Loucy (cell line): Measurements from ENCODE around the gene CHST5.
"Not testable (repeated sequence)": the region's sequence is repeated elsewhere in the genome, so short reads cannot be mapped to it uniquely, and the experiment has no call there.

Experiments used
- H2AFZ ChIP-seq: fragments of 200-600 bp; sonication (generic); 2 replicates; pipeline ENCODE4 v1.6.0; 2016; ENCODE audit warnings: antibody characterized with exemption, mild to moderate bottlenecking, low read length, moderate library complexity
- H3F3A ChIP-seq: fragments of 200-600 bp; 2 replicates; pipeline ENCODE4 v1.6.0; 2016; ENCODE audit warnings: antibody characterized with exemption, low read depth, mild to moderate bottlenecking
- H3K27me3 ChIP-seq: fragments of 200-600 bp; sonication (generic); 2 replicates; pipeline ENCODE4 v1.6.1; 2014; ENCODE audit warnings: low read length, mild to moderate bottlenecking; ENCODE audit not compliant: insufficient read depth, poor library complexity, severe bottlenecking
- H3K36me3 ChIP-seq: fragments of 200-600 bp; sonication (generic); 2 replicates; pipeline ENCODE4 v1.6.1; 2016; ENCODE audit warnings: low read length; ENCODE audit not compliant: insufficient read depth
- H3K4me1 ChIP-seq: fragments of 200-600 bp; sonication (generic); 2 replicates; pipeline ENCODE4 v1.5.1; 2014; ENCODE audit warnings: low read length, mild to moderate bottlenecking; ENCODE audit not compliant: insufficient read depth, poor library complexity, severe bottlenecking
- H3K4me2 ChIP-seq: fragments of 200-600 bp; sonication (generic); 2 replicates; pipeline ENCODE4 v1.6.0; 2014; ENCODE audit warnings: antibody characterized with exemption, low read length, low read depth, mild to moderate bottlenecking; ENCODE audit not compliant: poor library complexity, severe bottlenecking
- H3K4me3 ChIP-seq: fragments of 200-600 bp; sonication (generic); 2 replicates; pipeline ENCODE4 v1.5.1; 2014; ENCODE audit warnings: low read length, mild to moderate bottlenecking, mixed read lengths; ENCODE audit not compliant: poor library complexity, severe bottlenecking
- H3K79me2 ChIP-seq: fragments of 200-600 bp; sonication (generic); 2 replicates; pipeline ENCODE4 v1.6.1; 2014; ENCODE audit warnings: low read length; ENCODE audit not compliant: insufficient read depth
- H3K9ac ChIP-seq: fragments of 200-600 bp; sonication (generic); 2 replicates; pipeline ENCODE4 v1.6.0; 2014; ENCODE audit warnings: mild to moderate bottlenecking, low read depth, low read length, moderate library complexity; ENCODE audit not compliant: poor library complexity, severe bottlenecking
- H3K9me2 ChIP-seq: fragments of 200-600 bp; sonication (generic); replicated peaks from 2 replicates; pipeline ENCODE4 v1.6.1; 2016; ENCODE audit warnings: low read depth, low read length, mixed read lengths
- H3K9me3 ChIP-seq: fragments of 200-600 bp; sonication (generic); 2 replicates; pipeline ENCODE4 v1.6.1; 2014; ENCODE audit warnings: mild to moderate bottlenecking, antibody characterized with exemption, low read length, low read depth; ENCODE audit not compliant: insufficient read depth
- H4K20me1 ChIP-seq: fragments of 200-600 bp; sonication (generic); 2 replicates; pipeline ENCODE4 v1.6.0; 2014; ENCODE audit warnings: antibody characterized with exemption, low read length, mild to moderate bottlenecking; ENCODE audit not compliant: insufficient read depth, poor library complexity, severe bottlenecking
- CTCF ChIP-seq: fragments of 200-600 bp; sonication (generic); conservative IDR thresholded peaks from 2 replicates; pipeline ENCODE4 v1.5.1; 2014; ENCODE audit warnings: mild to moderate bottlenecking, antibody characterized with exemption, low read length
- EZH2phosphoT487 ChIP-seq: fragments of 200-600 bp; IDR thresholded peaks from 2 replicates; pipeline ENCODE4 v1.6.1; 2018; ENCODE audit warnings: antibody characterized with exemption, mild to moderate bottlenecking, moderate library complexity, borderline replicate concordance

The CHST5 gene

DNA sequence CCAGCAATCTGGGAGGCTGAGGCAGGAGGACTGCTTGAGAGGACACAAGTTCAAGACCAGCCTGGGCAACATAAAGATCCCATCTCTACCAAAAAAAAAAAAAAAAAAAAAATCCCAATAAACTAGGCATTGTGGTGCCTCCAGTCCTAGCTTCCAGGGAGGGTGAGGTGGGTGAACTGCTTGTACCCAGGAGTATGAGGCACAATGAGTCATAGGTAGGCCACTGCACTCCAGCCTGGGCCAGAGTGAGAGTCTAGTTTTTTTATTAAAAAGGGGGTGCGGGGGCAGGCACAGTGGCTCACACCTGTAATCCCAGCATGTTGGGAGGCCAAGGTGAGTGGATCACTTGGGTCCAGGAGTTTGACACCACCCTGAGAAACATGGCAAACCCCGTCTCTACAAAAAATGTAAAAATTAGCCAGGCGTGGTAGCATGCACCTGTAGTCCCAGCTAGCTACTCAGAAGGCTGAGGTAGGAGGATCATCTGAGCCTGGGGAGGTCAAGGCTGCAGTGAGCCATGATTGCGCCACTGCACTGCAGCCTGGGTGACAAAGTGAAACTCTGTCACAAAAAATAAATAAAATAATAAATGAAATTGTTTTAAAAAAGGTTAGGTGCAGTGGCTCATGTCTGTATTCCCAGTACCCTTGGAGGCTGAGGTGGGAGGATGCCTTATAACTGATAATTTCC is 32.8 kb downstream of the CHST5 start:
- TF ChIP-seq EZH2phosphoT487 = no peak
- TF ChIP-seq CTCF = no peak
- no peaks in the 10 kb centered on the region for H4K20me1 ChIP-seq
- H2AFZ ChIP-seq = no peak overlapping the region
- no peaks in the 10 kb centered on the region for H3K4me1 ChIP-seq
- no peaks in the 10 kb centered on the region for H3K27me3 ChIP-seq
- H3K9ac ChIP-seq = no peak overlapping the region
- no peaks in the 10 kb centered on the region for H3K79me2 ChIP-seq
- no peaks in the 10 kb centered on the region for H3K9me2 ChIP-seq
- no peak overlapping the region for H3K4me3 ChIP-seq
- no peak overlapping the region for H3K4me2 ChIP-seq
- no peaks in the 10 kb centered on the region for H3F3A ChIP-seq
- H3K36me3 ChIP-seq = no peaks in the 10 kb centered on the region
- H3K9me3 ChIP-seq = no peaks in the 10 kb centered on the region

DNA sequence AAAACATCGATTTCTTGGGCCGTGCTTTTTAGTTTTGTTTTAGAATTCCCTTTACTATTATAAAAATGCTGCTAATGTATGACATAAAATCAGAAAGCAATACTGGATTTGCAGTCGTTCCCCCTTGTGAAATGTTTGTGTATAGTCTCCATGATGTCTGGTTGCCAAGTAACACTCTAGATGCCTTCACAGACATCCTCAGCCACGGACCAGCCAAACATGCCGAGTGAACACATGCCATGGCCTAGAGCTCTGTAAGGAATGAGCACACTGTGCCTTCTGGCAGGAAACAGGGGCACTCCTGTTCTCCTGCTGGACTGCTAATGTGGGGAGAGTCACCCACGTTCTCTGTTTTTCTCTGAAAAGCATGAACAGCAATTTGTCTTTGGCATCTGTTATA is 34.1 kb downstream of the CHST5 start:
- not testable (repeated sequence) for H3K27me3 ChIP-seq, H3K9me3 ChIP-seq, H3K4me2 ChIP-seq, H3K79me2 ChIP-seq, H3K4me1 ChIP-seq, H3K36me3 ChIP-seq, H2AFZ ChIP-seq, H3F3A ChIP-seq, H3K4me3 ChIP-seq, H4K20me1 ChIP-seq, H3K9me2 ChIP-seq, H3K9ac ChIP-seq

GRCh38 chr16:75501359-75501758 is 34.5 kb downstream of the CHST5 start:
- Histone ChIP-seq H3K9ac (no peak overlapping the region), H3K4me3 (no peak overlapping the region), H3K9me3 (no peaks in the 10 kb centered on the region), H4K20me1 (no peaks in the 10 kb centered on the region), H3K79me2 (no peaks in the 10 kb centered on the region), H3K4me2 (no peak overlapping the region), H3K9me2 (no peaks in the 10 kb centered on the region), H3F3A (no peaks in the 10 kb centered on the region), H2AFZ (no peak overlapping the region), H3K36me3 (no peaks in the 10 kb centered on the region), H3K27me3 (no peaks in the 10 kb centered on the region), H3K4me1 (no peaks in the 10 kb centered on the region)
- TF ChIP-seq EZH2phosphoT487 (no peak), CTCF (no peak)

- not testable (repeated sequence) for H3K4me1 ChIP-seq
These were observed 37.1 kb downstream of the CHST5 start for GRCh38 chr16:75498605-75499322.

More at GRCh38 chr16:75498605-75499322, 37.1 kb downstream of the CHST5 start:
- H3K4me2 ChIP-seq, H3K79me2 ChIP-seq, H3K36me3 ChIP-seq, H3K9ac ChIP-seq, H3F3A ChIP-seq, H3K27me3 ChIP-seq, H3K9me2 ChIP-seq, H3K9me3 ChIP-seq, H3K4me3 ChIP-seq, H4K20me1 ChIP-seq, H2AFZ ChIP-seq: not testable (repeated sequence)
